GM21423 (cell line): ENCODE data around the gene COL4A5.

ENCODE experiments used
- ATAC-seq: cut with Tn5 transposase; IDR thresholded peaks from one replicate; pipeline ENCODE4 v1.9.1; 2021; ENCODE audit warnings: mild to moderate bottlenecking, moderate library complexity; ENCODE audit not compliant: unreplicated experiment

Gene COL4A5

DNA sequence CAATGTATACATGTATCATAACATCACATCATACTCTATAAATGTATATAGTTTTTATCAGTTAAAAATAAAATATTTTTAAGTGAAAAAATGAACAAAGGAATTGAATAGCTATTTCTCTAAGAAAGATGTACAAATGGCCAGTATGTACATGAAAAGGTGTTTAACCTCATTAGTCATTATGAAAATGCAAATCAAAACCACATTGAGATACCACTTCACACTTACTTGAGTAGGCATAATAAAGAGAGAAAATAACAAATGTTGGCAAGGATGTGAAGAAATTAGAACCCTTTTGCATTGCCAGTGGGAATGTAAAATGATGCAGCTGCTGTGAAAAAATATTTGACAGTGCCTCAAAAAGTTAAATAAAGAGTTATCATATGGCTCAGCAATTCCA lies 201.2 kb downstream of the COL4A5 start:
- no peak for ATAC-seq

GRCh38 chrX:108641589-108642272 lies 202.1 kb downstream of the COL4A5 start:
- ATAC-seq = no peak

- no peak for ATAC-seq
Measured at GRCh38 chrX:108642273-108642628, 202.6 kb downstream of the COL4A5 start.

GRCh38 chrX:108664701-108665100 lies 225.1 kb downstream of the COL4A5 start:
- no peak for ATAC-seq

- no peak for ATAC-seq
Measured at GRCh38 chrX:108666101-108666500, 226.5 kb downstream of the COL4A5 start.

- no peak for ATAC-seq
Measured at GRCh38 chrX:108671526-108671925, 231.9 kb downstream of the COL4A5 start.

- no peak for ATAC-seq
Measured at GRCh38 chrX:108696690-108697089, 257.1 kb downstream of the COL4A5 start.

GRCh38 chrX:108699368-108699767 lies 259.7 kb downstream of the COL4A5 start:
- ATAC-seq = no peak

GRCh38 chrX:108701633-108702032 lies 262.0 kb downstream of the COL4A5 start:
- no peak for ATAC-seq

- no peak for ATAC-seq
Measured at GRCh38 chrX:108702530-108702929, 262.9 kb downstream of the COL4A5 start.

GRCh38 chrX:108704839-108705238 lies 265.2 kb downstream of the COL4A5 start:
- no peak for ATAC-seq

DNA sequence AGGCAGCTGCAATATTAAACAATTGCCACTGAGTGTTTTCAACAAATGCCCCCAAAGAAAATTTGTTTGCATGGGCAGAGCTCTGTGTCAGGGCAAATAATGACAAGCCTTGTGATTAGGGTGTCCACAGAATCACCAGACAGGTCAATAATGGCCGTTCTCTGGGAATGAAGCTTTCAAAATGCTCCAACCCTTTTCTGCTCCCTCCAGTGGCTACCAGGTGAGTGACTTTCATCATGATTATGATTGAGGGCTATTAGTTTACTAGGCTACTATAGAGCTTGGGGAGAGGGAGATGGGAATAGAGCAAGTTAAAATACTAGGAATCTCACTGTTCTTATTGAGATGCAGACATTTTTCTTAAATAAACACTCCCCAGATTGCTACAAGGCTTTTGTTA lies 273.2 kb downstream of the COL4A5 start:
- no peak for ATAC-seq

DNA sequence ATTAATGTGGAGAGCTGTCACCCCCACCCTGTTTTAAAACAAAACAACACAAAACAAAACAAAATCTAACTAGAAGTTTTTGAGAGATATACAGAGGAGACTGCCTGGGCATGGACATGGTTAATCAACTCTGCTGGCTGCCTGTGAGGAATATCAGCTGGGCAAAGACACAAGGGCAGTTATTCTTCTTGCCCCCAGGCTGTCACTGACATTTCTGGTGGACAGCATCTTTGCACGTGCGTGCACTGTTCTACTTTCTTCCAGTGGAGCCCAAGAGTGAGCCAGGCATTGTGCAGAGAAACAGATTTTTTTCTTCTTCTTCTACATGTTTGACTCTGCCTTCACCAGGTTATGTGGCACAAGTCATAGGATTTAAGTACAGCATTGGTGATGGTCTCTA lies 282.9 kb downstream of the COL4A5 start:
- no peak for ATAC-seq

GRCh38 chrX:108726748-108727147 lies 287.1 kb downstream of the COL4A5 start:
- ATAC-seq = no peak

DNA sequence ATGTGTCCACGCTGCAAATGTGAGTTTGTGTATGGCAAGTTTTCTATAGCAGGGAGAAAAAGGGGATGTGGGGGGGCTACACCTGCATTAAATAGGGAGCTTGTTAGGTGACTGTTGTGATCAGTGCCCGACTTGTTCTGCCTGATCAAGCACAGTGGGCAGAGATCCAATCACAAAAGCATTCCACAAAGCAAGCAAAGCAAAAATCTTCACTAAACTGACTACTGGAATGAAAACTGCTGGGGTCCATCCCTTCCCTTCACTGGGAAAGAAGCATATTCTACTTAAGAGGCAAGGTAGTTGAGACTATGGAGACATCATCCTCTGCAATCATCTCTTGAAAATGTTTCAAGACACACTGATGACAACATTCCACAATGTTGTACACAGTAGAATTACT lies 291.5 kb downstream of the COL4A5 start:
- ATAC-seq = no peak

GRCh38 chrX:108732630-108733321 lies 293.1 kb downstream of the COL4A5 start:
- no peak for ATAC-seq

DNA sequence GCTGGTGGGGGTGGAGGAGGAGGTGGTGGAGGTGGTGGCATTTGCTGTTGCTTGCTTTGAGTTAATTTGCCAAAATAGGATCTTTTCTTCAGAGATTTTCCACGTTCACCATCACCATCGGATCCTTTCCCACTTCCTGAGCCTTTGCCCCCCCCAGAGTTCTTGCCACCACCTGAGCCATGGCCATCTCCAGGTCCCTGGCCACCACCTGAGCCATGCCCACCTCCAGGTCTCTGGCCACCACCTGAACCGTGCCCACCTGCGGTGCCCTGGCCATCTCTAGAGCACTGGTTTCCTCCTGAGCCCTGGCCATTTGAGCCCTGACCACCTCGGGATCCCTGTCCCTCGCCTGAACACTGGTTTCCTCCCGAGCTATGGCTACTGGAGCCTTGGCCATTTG lies 294.8 kb downstream of the COL4A5 start:
- ATAC-seq = no peak

- ATAC-seq = no peak
Measured at GRCh38 chrX:108735091-108735678, 295.5 kb downstream of the COL4A5 start.

- no peak for ATAC-seq
Measured at GRCh38 chrX:108735679-108736508, 296.3 kb downstream of the COL4A5 start.

DNA sequence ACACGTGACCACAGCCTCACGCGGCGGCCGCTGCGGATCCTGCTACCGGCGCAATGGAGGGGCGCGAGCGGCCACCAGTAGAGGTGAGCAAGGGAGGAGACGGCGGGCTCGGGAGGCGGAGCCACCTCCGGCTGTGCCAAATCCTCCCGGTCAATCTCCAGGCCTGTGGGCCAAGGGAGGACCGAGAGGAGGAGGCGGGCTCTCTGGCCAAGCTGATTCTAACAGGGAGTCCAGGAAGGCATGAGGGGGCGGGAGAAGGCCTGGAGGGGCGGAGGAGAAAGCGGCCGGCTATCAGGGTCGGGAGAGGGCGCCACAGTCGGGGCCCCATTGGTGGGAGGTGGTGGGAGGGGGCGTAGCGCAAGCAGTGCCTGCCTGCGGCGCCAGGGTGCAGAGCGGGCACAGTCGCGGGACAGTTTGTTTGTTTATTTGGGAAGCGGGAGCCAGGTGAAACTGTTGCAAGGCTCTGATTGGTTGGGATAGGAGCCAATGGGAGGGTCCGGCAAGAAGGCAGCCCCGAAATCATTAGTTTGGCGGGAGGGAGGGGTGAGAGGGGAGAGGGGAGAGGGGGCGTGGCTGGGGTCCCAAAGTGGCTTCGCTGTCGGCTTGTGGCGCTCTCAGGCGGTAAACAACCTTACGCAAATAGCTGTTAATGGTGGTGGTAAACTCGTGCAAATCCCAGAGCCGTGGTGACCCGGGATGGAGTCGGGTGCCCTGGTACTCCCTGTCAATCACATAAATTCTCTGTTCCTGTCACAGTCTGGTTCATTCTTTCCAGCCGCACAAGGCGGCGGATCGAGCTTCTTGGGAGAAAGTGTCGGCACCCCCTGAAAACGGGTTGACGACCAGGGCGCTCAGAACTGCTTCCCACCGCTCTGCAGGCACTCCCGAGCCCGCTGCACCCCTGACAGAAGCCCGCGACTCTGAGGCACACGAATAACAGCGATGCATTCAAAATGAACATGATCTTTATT lies 297.2 kb downstream of the COL4A5 start, which contains the start of gene IRS4:
Gene IRS4, minus strand, starts transcription at position 55 of the 971 bp plus-strand sequence.
- no peak for ATAC-seq
